ENCODE results near the gene KLHL42. TPM values are rescaled to one million over a fixed set of nuclear protein-coding genes. Genes with fewer than 3 reads are reported as not detected.
A peak's percentile ranks its signal among the peaks of the same experiment; 100 is the strongest.
"Not testable (repeated sequence)": the region's sequence is repeated elsewhere in the genome, so short reads cannot be mapped to it uniquely, and the experiment has no call there.

KLHL42 gene, protein sequence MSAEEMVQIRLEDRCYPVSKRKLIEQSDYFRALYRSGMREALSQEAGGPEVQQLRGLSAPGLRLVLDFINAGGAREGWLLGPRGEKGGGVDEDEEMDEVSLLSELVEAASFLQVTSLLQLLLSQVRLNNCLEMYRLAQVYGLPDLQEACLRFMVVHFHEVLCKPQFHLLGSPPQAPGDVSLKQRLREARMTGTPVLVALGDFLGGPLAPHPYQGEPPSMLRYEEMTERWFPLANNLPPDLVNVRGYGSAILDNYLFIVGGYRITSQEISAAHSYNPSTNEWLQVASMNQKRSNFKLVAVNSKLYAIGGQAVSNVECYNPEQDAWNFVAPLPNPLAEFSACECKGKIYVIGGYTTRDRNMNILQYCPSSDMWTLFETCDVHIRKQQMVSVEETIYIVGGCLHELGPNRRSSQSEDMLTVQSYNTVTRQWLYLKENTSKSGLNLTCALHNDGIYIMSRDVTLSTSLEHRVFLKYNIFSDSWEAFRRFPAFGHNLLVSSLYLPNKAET
- 22.3 TPM for polyA plus RNA-seq (2013, experiment 1 of 2; ENCODE audit: insufficient read length)
- 20.2 TPM for polyA plus RNA-seq (2013, experiment 2 of 2; ENCODE audit: insufficient read length)

DNA sequence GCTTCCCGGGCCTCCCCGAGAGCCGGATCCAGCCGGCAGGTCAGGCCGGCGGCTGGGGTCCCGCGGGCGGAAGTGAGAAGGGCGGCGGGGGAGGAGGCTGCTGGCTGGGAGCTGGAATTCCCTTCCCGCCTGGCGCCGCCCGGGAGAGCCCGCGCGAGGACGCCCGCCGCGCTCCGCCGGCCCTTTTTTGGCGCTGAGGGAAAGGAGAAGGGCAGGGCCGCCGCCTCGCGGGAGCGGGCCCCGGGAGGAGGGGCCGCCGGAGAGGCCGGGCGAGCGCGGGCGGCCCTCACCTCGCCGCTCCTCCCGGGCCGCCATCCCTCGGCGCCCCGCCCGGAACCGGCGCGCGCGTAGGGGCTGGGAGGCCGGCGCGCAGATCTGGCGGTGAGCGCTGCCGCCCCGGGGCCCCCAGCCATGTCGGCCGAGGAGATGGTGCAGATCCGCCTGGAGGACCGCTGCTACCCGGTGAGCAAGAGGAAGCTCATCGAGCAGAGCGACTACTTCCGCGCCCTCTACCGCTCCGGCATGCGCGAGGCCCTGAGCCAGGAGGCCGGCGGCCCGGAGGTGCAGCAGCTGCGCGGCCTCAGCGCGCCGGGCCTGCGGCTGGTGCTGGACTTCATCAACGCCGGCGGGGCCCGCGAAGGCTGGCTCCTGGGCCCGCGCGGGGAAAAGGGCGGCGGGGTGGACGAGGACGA, at the start of gene KLHL42, which contains the start of gene MANSC4:
KLHL42 (plus strand) TSS at position 314 of the 692 bp plus-strand sequence; CDS start at position 412, 98 bp downstream.
MANSC4 (minus strand) TSS at position 317 of the 692 bp plus-strand sequence. CDS start 8,960 bp downstream, outside the sequence.
- peak; percentile 87 for DNase-seq

DNA sequence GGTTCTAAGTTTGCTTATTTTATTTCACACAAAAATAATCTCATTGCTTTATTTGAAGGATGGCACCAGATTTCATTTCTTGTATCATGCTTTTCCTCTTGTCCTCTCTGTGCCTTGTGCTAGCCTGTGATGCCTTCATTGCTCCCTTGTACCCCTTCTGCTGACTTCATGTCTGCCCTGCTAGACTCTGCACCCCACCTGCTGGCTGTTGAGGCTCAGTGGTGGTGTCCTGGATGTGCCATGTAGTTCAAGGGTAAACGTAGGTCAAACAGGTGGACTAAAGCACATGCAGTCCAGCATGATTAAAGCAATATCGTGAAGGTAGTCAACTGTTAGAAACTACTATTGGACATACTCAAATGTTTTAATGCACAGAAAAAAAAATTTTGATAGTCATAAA, 47.8 kb upstream of the KLHL42 start:
- DNase-seq = no peak

DNA sequence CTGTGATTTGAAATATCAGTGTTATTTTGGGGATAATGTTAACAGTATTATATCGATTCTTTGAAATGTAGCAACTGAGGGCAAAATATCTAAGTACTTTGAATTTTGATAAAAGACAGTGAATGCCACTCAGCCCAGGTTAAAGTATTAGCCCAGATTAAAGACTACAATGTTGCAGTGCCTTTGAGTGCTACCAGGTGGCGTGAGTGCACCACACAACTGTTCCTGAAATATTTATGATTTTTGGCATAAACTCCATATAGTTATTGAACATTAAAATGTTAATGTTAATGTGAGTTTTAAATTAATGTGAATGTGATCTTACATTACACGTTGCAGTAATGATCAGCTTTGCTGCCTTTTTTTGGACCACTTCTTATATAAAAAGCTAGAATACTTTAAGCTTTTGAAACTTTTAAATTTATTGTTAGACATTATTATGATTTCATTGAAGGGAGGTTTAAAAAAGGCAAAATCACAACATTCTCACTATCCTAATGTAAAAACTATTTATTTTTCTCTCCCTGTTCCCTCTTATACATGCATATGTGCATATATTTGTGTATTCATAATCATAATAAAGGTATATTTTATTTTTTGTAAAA, 46.9 kb upstream of the KLHL42 start:
- DNase-seq = peak; percentile 20

DNA sequence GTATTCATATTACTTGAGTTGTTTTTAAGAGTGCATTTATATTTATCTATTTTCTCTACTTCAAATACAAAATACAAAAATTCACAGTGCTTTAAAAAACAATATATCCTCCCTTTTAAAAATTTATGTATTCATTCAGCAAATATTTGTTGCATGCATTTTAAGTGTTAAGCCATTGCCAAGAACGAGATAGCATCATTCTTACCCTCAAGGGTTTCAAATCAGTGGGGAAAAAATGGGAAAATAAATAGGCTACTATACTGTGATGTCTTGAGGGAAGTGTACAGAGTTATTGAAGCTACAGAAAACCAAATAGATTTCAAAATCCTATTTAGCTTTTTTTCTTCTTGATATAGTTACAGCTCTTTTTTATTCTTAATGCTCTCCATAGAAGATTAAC, 46.2 kb upstream of the KLHL42 start:
- DNase-seq = no peak

DNA sequence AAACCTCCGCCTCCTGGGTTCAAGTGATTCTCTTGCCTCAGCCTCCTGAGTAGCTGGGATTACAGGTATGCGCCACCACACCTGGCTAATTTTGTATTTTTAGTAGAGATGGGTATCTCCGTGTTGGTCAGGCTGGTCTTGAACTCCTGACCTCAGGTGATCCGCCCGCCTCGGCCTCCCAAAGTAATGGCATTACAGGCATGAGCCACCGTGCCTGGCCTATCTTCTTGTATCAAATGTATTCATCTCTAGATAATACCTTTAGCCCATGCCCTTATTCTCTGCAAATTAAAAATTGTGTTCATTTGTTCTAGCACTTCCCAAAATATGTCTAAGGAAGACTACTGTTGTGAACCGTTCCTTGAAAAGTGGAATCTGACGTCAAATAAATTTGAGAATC, 45.7 kb upstream of the KLHL42 start:
- DNase-seq = not testable (repeated sequence)

DNA sequence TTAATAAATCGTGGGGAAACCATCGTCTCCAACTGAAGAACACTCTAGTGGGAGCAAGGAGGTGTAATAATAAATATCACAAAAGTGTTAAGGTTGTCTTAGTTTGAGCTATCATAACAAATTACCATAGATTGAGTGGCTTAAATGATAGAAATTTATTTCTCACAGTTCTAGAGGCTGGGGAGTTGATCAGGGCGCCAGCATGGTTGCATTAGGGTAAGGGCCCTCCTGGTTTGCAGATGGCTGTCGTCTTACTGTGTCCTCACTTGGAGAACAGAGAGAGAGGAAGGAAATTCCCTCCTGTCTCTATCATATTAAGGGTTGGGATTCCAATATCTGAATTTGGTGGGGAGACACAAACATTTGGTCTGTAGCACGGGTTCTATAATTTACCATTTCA, 36.4 kb upstream of the KLHL42 start:
- no peak for DNase-seq

DNA sequence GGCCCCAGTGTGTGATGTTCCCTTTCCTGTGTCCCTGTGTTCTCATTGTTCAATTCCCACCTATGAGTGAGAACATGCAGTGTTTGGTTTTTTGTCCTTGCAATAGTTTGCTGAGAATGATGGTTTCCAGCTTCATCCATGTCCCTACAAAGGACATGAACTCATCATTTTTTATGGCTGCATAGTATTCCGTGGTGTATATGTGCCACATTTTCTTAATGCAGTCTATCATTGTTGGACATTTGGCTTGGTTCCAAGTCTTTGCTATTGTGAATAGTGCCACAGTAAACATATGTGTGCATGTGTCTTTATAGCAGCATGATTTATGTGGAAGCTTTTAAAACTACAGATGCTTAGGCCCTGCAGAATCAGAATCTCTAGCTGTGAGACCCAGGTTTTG, 34.3 kb upstream of the KLHL42 start:
- DNase-seq = not testable (repeated sequence)

DNA sequence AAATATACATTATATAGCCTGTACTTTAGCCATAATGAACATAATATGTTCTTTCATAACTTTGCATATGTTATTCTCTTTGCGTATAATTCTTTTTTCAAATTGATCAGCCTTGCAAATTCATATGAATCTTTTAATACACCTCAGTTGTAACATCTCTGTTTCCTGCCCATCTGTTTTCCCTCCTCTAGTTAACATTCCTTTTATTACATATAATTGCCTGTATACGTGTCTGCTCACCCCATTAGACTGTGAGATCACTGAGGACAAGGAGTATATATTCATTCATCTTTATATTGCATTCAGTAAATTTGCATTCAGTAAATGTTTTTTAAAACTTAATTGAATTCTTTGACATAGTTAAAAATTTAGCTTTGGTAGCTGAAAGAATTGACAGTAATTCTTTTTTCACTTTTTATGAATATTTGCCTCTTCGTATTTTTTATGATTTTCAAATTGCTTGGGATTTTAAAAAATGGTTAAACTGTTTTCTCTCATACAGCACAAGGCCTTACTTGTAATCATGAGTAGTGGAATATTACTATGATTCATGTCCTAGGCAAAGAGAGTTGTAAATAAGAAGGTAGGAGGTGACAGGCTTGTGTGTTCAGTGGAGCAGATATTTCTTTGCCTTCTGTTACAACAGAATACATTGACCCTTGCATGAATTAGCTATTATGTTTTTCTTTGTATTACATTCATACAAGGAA, 32.8 kb upstream of the KLHL42 start:
- DNase-seq = no peak

DNA sequence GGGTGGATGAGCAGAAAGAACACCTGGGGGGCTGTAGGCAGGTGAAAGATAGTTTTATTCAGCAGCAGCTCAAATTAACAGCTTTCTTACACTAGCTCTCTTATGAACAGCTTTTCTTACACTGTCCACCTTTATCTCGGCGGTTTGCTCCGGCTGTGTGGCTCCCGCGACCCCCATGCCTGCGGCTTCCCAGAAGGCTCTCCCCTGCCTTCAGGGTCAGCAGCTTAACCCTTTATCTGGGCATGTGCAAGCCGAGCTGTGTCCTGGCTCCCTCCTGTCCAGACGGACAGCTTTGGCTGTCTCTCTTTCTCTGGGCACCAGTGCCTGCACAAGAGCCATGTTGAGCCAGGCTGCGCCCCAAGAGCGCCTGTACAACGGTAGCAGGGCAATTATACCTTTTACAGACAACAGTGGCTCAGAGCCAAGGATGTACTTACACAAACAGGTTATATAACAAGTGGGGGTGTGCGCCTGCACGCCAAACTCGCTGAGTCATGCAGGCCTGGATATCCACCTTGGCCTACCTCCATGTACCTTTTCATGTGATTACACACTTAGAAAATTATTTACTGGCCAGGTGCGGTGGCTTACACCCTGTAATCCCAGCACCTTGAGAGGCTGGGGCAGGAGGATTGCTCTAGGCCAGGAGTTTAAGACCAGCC, 28.5 kb upstream of the KLHL42 start:
- DNase-seq = no peak

DNA sequence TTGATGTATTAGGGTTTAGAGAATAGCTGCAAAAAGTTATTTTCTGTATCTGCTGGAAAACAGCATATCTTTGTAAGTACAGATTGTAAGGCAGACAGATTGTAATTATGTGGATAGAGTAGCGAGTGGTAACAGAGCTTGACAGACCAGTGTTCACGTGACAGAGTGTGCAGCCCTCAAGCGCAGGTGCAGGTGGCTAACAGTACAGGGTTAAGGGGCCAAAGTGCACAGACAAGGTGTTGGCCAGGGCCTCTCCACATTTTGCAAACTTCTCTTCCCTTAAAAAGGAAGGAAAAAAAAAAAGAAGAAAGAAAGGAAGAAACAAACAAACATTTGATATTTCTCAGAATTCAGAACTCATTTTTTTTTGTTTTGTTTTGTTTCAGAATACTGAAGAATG, 25.2 kb upstream of the KLHL42 start:
- DNase-seq = no peak

DNA sequence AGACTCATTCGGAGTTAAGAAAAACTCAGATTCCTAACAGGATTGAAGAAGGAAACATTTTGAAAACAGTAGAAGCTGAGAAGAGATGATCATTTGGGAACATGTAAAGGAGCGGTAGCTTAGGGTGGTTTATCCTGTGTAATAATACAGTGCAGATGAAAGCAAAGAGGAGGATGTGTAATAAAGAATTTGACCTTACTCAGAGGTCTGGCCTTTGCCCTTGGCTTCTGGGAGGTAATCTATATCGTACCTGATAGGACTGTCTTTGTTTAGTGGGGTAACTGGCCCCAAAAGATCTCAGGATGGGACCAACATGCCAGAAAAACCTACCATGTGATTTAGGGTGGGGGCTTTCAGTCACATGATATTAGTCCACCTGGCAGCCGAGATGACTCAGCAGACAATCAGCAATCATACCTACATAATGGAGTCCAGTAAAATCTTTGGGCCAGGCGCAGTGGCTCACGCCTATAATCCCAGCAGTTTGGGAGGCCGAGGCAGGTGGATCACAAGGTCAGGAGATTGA, 23.3 kb upstream of the KLHL42 start:
- DNase-seq = no peak

DNA sequence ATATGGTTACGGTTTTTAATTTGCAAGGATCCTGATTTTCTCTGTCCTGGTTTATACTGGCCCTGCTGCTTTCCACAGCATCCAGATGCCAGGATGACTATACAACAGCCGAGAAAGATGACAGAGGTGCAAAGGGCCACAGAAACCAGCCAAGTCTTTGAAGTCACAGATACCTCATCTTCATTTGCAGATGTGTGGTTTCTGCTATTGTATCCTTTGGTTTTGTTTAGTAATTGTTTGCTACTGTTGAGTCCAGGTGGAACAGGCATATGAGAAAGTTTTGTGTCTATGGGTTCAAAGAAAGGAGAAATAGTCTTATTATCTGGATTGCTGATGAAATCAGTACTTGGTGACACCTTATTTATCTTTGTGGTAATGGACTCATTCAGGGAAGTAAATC, 17.3 kb upstream of the KLHL42 start:
- DNase-seq = no peak

DNA sequence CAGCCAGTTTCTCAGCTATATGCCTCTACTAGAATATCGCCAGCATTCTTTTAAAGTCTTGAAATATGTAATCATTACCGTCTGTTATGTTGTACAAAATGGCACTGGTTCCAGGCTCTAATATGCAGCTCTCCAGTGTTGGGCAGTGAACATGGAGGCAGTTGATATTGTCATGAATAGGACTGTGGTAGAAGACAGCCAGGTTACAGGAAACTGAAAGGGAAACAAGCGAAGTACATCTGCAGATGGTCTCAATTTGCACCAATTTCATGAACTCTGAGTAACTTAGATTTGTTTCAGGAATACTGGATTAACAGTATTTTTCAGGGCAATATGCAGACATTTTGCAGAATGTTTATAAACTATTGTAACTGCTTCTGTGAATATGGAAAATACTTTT, 13.4 kb upstream of the KLHL42 start:
- no peak for DNase-seq

DNA sequence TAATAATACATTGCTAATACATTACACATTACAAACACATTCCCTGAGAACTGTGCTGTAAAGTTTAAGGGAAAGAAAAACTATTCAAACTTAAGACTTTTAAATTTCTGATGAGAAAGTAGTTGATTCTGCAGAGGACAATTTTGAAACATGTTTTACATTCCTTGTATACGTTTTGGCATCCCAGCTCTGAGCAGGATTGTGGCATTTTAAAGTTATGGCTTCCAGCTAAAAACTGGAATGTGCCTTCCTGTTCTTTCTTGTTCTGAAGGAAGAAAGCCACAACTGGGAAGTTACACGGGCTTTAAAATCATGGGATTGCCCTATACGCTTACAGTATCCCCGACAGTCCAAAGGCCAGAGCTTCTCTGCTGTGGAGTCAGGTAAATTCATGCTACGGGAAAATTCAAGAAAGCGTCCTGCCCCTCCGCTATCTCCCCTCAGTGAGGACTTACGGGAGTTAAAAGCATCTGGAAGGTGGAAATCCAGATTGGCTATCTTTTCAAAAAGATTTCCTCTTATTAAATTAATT, 10.8 kb upstream of the KLHL42 start:
- peak; percentile 20 for DNase-seq

DNA sequence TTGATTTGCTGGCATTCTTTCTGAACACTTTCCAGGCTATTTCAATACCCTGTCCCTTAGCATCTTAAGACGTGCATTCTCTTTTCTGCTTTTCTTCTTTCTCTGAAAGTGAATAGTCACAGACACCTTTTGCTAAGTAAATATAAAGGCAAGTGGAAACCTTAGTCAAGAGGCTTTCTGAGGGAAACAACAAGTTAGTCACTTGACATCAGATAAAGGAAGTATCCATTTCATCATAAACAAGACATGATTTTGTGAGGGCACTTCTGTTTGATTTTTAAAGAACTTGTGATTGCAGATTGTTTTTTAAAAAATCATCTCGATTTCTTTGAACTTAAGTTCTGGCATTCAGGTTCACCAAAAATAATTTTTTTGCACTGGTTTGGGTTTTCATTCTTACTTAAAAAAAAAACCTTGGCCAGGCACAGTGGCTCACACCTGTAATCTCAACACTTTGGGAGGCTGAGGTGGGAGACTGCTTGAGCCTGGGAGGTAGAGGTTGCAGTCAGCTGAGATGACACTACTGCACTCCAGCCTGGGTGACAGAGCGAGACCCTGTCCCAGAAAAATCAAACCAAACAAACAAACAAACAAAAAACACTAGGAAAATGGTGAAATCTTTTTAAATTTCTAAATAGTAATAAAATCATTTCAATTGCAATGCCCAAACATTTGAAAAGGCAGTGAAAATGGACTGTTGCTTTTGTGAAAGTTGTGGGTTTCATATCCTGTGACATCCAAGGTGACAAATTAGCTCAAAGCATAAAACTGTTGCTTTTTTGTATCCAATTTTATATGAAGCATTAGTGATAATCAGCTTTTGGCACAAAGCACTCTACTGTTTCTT, 8.3 kb upstream of the KLHL42 start:
- DNase-seq = no peak

DNA sequence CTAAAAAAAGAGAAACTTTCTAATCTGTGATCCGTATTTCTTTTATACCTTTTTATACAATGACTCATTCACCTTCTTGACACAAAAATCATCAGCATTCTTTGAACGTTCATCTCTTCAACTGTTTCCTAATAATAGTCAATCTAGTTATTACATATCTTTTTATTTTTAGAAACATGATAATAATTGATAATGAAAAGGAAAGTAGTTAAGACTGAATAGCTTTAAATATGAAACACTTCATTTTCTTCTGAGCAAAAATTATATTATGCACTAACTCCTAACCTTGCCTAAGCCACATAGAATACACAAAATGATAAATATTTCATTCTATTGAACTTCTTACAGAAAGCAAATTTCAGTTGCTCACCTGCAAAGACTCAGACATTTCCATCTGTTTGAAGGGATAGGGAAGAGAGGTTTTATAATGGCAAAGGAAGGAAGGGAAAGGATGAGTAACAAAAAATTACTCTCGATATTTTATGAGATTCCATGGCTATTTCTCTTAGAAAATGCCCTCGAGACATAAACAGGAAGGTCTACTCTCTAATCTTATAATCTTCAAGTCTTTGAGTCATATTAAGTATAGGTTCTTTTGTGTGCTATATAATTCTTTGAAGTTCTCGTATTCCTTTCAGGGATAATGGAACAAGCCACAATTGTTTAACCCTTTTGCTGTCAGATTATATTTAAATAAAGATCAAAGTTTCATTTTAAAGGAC, 7.5 kb upstream of the KLHL42 start:
- DNase-seq = peak; percentile 10

DNA sequence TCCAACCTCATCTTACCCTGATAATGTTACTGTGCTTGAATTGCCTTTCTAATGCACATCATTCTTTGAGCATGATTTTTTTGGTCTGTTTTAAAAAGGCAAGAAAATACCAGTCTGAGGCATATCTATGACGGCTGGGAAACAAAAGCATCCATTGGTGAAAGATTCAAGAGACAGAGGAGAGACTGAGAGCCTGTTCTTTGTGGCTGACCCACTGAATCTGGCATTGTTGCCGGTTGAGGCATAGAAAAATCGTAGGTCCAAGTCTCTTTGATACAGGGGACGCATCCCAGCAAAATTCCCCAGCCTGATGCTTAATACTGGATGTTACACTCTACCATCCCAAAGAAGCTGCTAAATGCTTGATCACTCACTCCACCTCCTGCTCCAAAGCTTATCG, 2.9 kb upstream of the KLHL42 start:
- no peak for DNase-seq

DNA sequence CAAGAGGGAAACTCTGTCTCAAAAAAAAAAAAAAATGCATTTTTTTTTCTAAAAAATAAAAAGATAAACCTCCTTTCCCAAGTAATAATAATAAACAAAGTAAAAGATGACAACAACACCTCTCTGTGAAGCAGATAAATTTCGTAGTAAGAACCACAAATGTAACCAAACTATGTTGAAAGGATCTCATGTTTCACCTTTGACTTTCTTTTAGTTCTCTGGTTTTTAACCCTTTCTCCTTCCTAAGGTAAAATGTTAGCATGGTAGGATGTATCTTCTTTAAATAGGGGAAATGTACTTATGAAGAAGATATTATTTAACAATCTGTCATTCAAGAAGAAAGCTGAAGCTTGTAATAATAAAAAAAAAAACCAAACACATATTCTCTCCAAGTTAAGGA, 1.8 kb upstream of the KLHL42 start:
- DNase-seq = no peak

DNA sequence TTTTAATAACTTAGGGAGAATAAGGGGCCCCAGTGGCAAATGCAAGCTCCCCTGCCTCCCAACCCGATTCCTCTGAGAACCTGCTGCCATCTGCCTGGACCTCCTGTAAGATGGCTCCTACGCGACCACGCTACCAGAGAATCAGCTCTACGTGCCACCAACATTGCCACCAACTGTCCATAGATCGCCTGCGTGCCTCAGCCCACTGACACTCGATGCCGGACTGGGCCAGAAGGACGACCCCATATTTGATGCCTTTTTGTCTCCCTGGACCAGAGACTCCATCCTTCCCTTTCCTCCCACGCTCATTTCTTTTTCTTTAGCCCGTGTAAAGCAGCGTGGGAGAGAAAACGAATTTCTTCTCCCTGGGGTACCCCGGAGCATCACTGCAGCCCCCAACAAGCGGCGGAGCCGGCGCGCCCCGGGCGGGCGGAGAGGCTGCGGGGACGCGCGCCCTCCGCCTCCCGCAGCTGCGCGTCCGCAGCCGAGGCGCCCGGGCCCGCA, 565 bp upstream of the KLHL42 start:
- peak; percentile 53 for DNase-seq
